Activated CD8-positive, alpha-beta memory T cell treated with anti-CD3 and anti-CD28 coated beads for 24 hours (primary cell): Measurements from ENCODE around the gene GLUD1.
A peak's percentile ranks its signal among the peaks of the same experiment; 100 is the strongest.
"Not testable (repeated sequence)": the region's sequence is repeated elsewhere in the genome, so short reads cannot be mapped to it uniquely, and the experiment has no call there.

ENCODE experiments used
- DNase-seq: peaks from one replicate; pipeline ENCODE4 v3.0.0-alpha.2; 2020

Gene GLUD1

GRCh38 chr10:87094373-87095235 is at the start of gene GLUD1, which contains the start of gene SHLD2:
TSS of gene GLUD1 (minus strand) at chr10:87094843. CDS start at chr10:87094769, 74 bp downstream.
TSS of gene SHLD2 (plus strand) at chr10:87095206. CDS start at chr10:87151355, 56,149 bp downstream.
- peak; percentile 94 for DNase-seq

GRCh38 chr10:87143109-87143418 is 48.4 kb upstream of the GLUD1 start:
- DNase-seq: not testable (repeated sequence)

GRCh38 chr10:87142230-87143108 is 47.8 kb upstream of the GLUD1 start:
- DNase-seq: not testable (repeated sequence)

GRCh38 chr10:87137478-87137877 is 42.8 kb upstream of the GLUD1 start:
- DNase-seq: not testable (repeated sequence)

GRCh38 chr10:87134440-87134839 is 39.8 kb upstream of the GLUD1 start:
- DNase-seq: not testable (repeated sequence)

GRCh38 chr10:87133936-87134335 is 39.3 kb upstream of the GLUD1 start:
- DNase-seq: not testable (repeated sequence)

- DNase-seq: not testable (repeated sequence)
Observed at GRCh38 chr10:87132176-87132575, 37.5 kb upstream of the GLUD1 start.

- not testable (repeated sequence) for DNase-seq
Observed at GRCh38 chr10:87127607-87128156, 33.0 kb upstream of the GLUD1 start.

- not testable (repeated sequence) for DNase-seq
Observed at GRCh38 chr10:87127048-87127447, 32.4 kb upstream of the GLUD1 start.

GRCh38 chr10:87123351-87123750 is 28.7 kb upstream of the GLUD1 start:
- not testable (repeated sequence) for DNase-seq

- not testable (repeated sequence) for DNase-seq
Observed at GRCh38 chr10:87119029-87119428, 24.4 kb upstream of the GLUD1 start.

- DNase-seq: not testable (repeated sequence)
Observed at GRCh38 chr10:87118122-87118521, 23.5 kb upstream of the GLUD1 start.

- DNase-seq: no peak
Observed at GRCh38 chr10:87105446-87106124, 10.9 kb upstream of the GLUD1 start.

GRCh38 chr10:87104727-87105126 is 10.1 kb upstream of the GLUD1 start:
- DNase-seq: not testable (repeated sequence)

- DNase-seq: no peak
Observed at GRCh38 chr10:87101996-87102395, 7.4 kb upstream of the GLUD1 start.

GRCh38 chr10:87095236-87095945 is 748 bp upstream of the GLUD1 start:
- peak; percentile 93 for DNase-seq

- DNase-seq: peak; percentile 87
Observed at GRCh38 chr10:87093632-87094372, 841 bp downstream of the GLUD1 start.

- DNase-seq: no peak
Observed at GRCh38 chr10:87092861-87093631, 1.6 kb downstream of the GLUD1 start.

- DNase-seq: no peak
Observed at GRCh38 chr10:87092376-87092860, 2.2 kb downstream of the GLUD1 start.

GRCh38 chr10:87090779-87091178 is 3.9 kb downstream of the GLUD1 start:
- DNase-seq: no peak
